GM18520 (cell line): ENCODE measurements around the gene SPAG9.
"Not testable (repeated sequence)": the region's sequence is repeated elsewhere in the genome, so short reads cannot be mapped to it uniquely, and the experiment has no call there.

Source experiments
- ATAC-seq: cut with Tn5 transposase; IDR thresholded peaks from one replicate; pipeline ENCODE4 v1.9.1; 2021; ENCODE audit not compliant: unreplicated experiment

The SPAG9 gene

DNA sequence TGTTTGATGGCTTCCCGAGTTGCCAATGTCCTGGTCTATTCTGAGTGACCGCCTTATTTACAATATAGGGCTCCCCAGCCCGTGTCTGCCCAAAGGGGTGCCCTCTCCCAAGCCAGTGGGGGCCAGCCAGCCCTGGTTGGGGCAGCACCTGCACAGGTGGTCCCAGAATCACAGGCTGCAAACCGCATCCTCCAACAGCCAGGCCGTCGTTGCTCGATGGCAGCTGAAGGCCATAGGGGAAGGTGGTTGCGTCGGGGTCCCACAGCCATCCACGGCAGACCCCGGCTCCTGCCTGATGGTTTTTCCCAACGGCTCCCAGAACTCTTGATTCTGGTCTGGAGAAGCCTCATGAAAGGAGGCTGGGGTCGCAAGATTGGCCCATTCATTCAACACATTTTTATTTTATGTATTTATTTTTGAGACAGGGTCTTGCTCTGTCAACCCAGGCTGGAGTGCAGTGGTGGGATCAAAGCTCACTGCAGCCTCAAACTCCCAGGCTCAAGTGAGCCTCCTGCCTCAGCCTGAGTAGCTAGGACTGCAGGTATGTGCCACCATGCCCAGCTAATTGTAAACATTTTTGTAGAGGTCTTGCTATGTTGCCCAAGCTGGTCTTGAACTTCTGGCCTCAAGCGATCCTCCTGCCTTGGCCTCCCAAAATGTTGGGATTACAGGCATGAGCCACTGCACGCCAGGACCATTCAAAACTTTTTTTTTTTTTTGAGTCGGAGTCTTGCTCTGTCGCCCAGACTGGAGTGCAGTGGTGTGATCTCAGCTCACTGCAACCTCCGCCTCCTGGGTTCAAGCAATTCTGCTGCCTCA lies 175.6 kb downstream of the SPAG9 start:
- ATAC-seq: no peak

DNA sequence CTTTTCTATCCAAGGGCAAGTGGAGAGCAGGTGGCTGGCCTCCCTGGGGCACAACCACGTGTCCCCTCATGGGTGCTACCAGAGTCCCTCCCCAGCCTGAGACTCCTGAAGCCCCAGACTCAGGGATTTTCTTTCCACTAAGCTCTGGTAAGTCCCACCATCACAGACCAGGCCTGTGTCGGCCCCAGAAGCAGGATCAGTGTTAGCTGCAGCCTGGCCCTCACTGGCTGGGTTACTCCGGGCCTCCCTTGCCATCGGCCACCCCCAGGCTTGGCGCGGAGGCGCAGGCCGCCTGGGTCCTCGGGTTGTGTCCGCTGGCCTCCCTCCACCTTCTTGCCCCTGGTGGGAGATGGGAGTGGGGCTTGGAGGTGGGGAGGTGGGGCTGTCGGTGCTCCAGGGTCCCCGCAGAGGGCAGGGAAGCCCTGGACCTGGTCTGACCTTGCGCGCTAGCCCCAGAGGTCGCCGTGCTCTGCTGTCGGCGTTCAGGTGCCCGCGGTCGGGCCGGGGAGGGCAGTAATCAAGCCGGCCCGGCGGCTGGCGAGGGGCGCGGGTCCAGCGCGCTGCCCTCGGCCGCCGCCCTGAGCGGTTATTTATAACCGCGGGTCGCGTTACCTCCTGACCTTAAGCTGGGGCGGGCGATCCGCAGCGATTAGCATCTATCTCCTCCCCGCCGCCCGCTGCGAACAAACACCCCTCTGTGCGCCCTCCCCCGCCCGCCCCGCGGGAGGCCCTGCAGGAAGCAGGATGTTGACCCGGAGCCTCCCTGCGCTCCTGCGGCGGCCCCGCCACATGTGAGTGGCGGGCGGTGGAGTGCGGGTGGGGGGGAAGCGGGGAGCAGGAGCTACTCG lies 176.4 kb downstream of the SPAG9 start:
- no peak for ATAC-seq

DNA sequence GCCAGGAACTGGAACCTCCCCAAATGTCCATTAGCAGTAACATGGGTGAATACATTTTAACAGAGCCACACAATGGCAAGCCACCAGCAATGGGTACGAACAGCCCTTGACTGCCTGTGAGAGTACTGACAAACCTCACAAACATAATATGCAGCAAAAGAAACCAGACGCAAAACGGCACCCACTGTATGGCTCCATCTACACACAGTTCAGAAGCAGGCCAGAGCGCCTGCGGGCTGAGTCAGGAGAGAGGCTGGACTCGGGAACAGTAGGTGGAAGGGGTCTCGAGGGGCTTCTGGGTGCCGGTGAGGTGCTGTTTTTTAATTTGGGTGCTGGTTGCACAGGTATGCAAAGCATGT lies 177.1 kb downstream of the SPAG9 start:
- no peak for ATAC-seq

DNA sequence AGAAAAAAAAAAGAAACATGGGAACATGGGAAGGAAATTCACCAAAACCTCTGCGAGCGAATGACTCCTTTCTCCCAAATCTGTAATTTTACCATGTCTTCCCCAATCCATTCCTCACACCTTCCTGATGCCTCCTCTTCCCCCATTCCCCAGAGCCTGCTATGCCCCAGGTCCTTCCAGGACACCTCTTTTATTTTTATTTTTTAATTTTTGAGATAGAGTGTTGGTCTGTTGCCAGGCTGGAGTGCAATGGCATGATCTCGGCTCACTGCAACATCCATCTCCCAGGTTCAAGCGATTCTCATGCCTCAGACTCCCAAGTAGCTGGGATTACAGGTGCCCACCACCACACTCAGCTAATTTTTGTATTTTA lies 179.0 kb downstream of the SPAG9 start:
- ATAC-seq: not testable (repeated sequence)

DNA sequence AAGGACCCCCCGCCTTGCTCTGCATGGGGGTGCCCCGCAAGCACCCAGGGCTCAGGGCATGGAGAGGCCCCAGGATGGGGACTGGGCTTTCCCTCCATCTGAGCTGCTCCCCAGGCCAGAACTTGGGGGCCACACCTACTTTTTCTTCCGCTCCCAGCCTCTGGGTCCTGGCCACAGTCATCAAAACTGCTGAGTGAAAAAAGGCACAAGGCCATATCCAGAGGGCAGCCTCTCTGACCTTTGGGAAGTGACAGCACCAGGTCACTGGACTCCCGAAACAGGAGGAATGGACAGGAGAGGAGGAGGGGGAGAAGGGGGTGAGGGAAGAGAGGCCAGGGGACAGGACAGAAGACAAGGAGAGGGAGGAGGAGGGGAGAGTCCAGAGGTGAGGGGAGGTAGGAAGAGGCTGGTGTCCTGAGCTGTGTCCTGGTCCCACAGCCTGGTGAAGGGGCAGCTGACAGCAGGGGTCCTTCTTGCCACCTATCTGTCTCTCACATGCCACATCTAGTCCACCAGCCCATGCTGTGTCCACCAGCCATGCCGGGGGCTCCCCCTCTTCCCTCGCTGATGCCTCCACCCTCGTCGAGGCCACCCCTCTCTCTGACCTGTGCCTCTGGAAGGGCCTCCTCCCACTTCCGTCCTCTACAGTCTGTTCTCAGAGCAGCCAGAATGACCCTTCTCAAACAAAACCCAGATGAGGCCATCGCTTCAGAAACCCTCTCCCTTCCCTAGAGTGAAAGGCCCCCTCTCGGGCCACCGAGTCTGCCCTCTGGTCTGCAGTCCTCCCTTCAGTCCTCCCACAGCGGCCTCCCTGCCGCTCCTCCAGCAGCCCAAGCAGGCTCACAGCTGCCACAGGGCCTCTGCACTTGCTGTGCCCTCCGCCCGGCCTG lies 180.6 kb downstream of the SPAG9 start:
- ATAC-seq: no peak

DNA sequence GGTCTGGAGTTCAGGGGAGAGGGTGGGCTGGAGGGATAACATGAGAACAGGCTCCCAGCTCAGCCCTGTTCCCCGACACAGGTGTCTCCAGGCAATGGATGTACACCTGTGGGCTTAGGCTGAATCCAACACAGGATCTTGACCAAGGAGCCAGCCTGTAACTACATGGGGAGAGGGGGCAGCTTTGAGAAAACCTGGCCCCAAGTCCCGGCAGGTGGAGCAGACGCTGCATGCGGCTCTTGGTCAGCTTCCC lies 181.2 kb downstream of the SPAG9 start:
- ATAC-seq: no peak

DNA sequence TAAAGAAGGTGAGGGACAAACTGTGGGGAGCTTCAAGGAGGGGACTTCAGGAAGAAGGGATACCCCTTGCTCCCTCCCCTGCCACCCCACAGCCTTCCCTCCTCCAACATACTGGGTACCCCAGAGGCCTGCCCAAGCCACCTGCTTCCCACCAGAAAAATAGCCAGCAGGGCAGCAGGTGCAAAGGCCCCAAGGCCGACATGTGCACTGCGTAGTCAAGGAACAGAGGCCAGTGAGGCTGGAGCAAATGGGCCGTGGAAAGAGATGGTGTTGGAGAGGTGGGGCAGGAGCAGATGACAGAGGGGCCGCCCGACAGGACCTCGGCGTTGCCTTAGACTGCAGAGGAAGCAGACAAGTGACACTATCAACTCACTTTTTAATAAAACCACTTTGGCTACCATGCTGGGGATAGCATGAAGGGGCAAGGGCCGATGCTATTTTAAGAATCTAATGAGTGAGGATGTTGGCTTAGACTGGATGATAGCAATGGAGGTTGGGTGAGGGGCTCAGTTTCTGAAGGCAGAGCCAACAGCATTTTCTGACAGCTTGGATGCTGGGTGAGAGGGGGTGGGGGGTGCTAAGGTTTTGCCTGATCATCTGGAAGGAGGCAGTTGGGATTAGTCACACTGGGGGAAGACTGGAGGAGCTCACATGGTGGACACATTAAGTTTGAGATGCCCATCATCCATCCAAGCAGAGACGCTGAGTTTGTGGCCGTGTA lies 181.7 kb downstream of the SPAG9 start:
- ATAC-seq: no peak

DNA sequence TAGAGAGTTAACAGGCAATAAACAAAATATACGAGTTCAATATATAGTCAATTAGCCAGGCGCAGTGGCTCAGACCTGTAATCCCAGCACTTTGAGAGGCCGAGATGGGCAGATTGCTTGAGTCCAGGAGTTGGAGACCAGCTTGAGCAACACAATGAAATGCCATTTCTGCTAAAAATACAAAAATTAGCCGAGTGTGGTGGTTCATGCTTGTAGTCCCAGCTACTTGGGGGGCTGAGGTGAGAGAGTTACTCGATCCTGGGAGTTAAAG lies 184.7 kb downstream of the SPAG9 start:
- no peak for ATAC-seq

DNA sequence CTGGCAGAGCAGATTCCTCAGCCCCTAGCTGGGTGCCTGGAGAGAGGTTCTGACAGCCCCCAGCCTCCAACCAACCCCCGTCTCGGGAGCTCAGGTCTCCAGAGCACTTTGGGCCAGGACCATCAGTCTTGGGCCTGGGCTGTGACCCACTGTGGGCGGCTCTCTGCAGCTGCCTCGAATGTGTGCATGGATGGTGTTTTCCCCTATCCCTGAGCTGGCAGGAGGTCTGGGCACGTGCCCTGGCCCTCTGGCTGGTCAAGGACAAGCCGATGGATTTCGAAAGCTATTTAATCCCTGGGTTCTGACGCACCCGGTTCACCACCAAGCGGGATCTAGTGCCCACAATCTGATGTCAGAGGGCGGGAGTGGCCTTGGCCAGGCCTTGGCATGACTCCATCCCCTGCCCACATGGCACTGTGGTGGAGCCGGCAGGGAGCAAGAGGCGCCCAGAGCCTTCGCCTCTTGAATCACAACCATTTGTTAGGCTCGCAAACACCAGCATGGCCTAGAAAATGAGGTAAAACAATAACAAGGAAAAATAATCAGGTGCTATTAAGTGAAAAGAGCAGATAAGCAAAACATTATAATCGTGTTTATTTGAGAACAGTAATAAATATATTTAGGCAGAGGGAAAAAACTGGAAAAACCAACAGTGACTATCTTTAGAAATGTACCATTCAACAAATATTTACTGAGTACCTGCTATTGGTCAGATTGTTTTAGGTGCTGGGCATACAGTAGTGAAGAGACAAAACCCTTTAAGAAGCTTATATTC lies 185.3 kb downstream of the SPAG9 start:
- ATAC-seq: no peak

DNA sequence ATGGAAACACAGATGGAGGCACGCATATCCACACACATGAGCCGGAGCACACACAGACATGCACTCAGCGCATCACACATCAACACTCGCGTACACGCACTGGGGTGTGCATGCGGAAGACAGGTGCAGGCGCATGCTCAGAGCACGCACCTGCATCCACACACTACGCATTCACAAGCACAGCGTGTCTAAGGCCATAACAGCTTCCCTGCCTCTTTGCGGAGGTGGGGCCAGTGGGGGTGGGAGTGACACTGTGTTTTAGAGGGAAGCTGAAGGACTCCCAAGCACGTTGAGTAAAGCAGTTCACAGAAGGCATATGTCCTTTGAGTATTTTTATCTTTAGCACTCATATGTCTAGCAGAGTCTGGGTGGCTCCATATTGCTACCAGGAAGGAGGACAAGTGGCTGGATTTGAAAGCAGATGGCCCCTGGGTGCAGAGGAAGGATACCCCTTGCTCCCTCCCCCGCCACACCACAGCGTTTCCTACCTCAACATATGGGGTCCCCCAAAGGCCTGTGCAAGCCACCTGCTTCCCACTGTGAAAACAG lies 185.9 kb downstream of the SPAG9 start:
- no peak for ATAC-seq

DNA sequence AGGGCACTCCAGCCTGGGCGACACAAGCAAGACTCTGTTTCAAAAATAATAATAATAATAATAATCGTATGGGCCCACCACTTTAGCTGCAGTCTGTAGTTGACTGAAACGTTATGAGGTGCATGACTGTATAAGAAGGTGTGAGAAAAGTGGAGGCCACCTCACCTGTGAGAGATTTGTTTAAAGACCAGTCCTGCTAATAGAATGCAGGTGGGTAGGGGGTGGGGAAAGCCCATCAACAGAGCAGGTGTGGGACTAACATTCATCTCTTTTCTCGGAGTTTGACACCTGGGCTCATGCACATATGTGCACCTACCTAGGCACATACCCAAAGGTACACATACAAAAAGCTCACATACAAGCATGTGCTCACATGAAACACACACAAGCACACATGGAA lies 186.5 kb downstream of the SPAG9 start:
- no peak for ATAC-seq

DNA sequence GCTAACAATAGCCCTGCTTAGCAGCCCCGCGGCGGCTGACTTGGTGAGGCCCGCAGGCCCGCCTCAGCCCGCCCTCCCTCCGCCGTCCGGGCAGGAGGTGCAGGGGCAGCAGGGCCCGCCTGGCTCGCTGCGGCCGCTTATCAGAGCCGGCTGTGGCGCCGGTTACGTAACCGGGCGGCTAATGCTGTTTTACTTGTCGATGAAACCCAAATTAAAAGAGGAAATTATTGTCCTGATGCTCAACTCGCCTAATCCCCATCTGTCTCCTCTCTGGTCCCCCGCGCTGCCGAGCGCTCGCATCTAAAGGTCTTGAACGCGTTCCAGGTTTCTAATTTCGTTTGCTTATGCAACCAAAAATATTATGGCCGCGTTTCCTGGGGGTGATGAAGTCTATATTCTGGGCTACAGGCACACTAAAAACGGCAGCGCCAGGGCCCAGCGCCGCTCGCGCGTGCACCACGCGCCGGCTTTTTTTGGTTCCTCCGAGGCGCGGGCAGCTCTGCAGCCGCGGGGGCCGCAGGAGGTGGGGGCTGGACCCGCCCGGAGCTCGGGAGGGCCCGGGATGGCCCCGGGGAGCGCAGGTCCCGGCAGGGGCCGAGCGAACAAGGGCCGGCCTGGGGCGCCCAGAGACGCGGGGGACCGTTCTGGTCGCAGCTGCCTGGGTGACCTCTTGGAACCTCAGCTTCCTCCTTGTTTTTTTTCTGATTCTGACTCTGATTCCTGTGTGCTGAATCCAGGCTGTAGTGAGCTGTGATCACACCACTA lies 189.3 kb downstream of the SPAG9 start:
- no peak for ATAC-seq

DNA sequence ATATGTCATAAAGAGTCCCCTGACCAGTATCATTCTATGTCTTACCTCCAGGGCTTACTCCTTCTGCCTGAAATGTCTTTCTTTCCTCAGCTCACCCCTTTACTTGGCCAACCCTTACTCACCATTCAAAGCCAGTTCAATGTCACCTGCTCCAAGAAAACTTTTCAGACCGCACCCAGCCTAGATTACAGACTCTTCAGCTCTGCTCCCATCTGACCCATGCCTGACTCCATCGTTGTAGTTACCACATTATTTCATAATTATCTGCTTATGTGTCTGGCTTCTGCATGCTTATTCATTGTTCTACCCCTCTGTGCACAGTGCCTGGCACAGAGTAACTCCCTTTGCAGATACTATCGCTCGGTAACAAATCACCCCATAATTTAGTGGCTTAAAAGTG lies 192.0 kb downstream of the SPAG9 start:
- no peak for ATAC-seq

DNA sequence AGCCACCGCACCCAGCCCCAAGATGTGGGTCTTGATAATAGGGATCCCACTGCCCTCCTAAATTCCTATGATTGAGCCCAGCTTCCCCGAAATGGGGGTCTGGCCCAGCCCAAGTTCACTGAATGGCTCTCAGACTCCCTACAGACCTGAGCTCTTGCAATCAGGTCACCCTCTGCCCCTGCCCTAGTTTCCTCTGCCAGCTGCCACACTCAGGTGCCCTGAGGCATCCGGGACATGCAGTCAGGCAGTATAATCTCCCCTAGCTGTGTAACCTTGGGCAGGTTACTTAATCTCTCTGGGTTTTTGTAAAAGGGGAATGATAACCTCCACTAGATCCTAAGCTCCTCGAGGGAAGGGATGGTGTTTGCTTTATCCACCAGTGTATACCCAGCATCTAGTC lies 193.4 kb downstream of the SPAG9 start:
- ATAC-seq: no peak

DNA sequence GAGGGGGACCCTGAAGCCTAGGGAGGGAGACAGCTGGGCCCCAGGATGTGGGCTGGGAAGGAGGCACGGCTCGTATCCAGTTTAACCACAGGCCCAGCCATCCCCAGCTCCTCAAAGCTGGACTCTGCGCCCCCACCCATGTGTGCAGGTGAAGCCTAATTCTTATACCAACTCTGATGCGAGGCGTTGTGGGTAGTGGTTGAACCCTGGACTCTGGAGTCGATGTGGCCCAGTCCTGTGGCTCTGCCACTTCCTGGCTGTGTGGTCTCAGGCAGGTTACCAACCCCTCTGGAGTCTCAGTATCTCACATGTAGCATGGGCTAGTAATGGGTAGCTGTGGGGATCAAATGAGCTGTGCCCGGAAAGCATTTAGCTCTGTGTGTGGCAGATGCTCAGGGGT lies 194.1 kb downstream of the SPAG9 start:
- ATAC-seq: no peak

DNA sequence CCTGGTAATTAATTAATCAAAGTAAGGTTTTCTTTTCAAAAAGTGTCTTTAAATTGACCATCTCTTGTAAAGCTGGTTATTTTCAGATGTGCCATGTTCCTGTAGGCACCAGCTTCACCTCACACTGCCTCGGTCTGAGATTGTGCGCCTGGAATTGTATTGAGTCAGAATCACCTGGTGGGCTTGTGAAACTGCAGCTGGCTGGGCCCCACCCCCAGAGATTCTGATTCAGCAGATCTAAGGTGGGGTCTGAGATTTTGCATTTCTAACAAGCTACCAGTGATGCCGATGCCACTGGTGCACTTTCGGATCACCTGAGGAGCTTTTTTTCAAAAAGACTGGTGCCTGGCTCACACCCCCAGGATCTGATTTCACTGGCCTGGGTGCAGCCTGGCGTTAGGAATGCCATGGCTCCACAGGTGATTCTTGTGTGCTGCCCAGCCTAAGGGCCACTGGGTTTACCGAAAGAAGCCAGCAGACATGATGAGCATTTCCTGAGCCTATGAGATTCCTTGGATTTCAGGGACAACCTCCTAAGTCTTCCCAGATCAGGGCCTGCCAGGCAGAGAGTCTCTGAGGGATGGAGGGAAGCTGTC lies 195.3 kb downstream of the SPAG9 start:
- no peak for ATAC-seq

DNA sequence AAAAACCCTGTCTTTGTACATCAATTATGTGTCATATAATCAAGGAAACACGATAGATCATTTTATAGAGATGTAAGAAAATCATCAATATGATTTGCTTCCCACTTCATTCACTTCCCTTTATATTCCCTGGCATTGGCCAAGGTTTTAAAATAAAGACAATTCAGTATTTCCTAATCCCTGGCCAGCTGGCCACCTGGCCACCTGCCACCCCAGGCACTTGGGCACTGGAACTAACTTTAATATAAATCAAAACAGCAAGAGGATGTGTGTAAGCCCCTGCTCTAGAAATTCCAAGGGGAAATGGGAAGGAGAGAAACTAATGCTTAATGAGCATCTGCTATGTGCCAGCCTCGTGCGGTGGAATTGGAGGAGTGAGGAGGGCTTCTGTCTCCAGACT lies 195.9 kb downstream of the SPAG9 start:
- no peak for ATAC-seq

DNA sequence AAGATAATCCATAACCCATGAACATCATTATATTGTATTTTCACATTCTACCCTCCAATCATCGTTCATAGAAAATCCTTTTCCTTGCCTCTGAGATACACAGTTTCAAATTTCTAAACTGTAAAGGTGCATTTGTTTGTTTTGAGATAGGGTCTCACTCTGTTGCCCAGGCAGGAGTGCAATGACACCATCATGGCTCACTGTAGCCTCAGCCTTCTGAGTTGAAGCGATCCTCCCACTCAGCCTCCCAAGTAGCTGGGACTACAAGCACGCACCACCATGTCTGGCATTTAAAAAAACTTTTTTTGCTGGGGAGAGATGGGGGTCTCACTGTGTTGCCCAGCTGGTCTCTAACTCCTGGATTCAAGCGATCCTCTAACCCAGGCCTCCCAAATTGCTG lies 196.4 kb downstream of the SPAG9 start:
- ATAC-seq: no peak

DNA sequence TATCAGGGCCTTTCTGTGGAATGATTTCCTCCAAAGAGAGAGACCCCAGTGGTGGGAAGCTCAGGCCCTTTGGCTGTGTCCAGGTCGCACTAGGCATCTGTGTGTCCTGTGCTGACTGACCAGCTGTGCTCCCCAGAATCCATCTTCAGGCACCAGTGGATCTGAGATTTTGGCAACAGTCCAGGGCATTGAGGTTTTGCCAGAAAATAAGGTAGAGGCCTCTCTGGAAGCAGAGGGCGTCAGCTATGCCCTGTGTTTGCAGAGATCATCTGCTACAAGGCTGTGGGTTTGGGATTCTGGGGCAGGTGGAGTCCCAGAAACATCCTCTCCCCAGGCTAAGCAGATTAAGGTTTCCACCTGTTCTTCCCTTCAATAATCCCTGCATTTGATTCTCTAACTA lies 197.1 kb downstream of the SPAG9 start:
- no peak for ATAC-seq
